ENCODE data around the gene ARHGEF7.
"Not testable (repeated sequence)": the region's sequence is repeated elsewhere in the genome, so short reads cannot be mapped to it uniquely, and the experiment has no call there.

Gene ARHGEF7

GRCh38 chr13:111230385-111230930, 115.3 kb downstream of the ARHGEF7 start:
- DNase-seq = no peak

- no peak for DNase-seq
Observed at GRCh38 chr13:111232191-111232590, 117.1 kb downstream of the ARHGEF7 start.

GRCh38 chr13:111233080-111233479, 118.0 kb downstream of the ARHGEF7 start:
- DNase-seq = no peak

GRCh38 chr13:111239764-111240670, 124.9 kb downstream of the ARHGEF7 start:
- no peak for DNase-seq

- DNase-seq = no peak
Observed at GRCh38 chr13:111241006-111241755, 126.1 kb downstream of the ARHGEF7 start.

- DNase-seq = no peak
Observed at GRCh38 chr13:111241862-111242261, 126.8 kb downstream of the ARHGEF7 start.

- no peak for DNase-seq
Observed at GRCh38 chr13:111242585-111242984, 127.5 kb downstream of the ARHGEF7 start.

- no peak for DNase-seq
Observed at GRCh38 chr13:111243981-111244380, 128.9 kb downstream of the ARHGEF7 start.

- DNase-seq = peak; percentile 18
Observed at GRCh38 chr13:111245576-111246384, 130.7 kb downstream of the ARHGEF7 start.

- no peak for DNase-seq
Observed at GRCh38 chr13:111247552-111247951, 132.4 kb downstream of the ARHGEF7 start.

GRCh38 chr13:111248822-111249221, 133.7 kb downstream of the ARHGEF7 start:
- no peak for DNase-seq

- no peak for DNase-seq
Observed at GRCh38 chr13:111249637-111250360, 134.7 kb downstream of the ARHGEF7 start.

GRCh38 chr13:111251646-111252445, 136.7 kb downstream of the ARHGEF7 start:
- no peak for DNase-seq

GRCh38 chr13:111252446-111253364, 137.6 kb downstream of the ARHGEF7 start:
- no peak for DNase-seq

- no peak for DNase-seq
Observed at GRCh38 chr13:111253365-111253872, 138.3 kb downstream of the ARHGEF7 start.

GRCh38 chr13:111255228-111255790, 140.2 kb downstream of the ARHGEF7 start:
- no peak for DNase-seq

GRCh38 chr13:111256458-111256857, 141.3 kb downstream of the ARHGEF7 start:
- DNase-seq = no peak

- no peak for DNase-seq
Observed at GRCh38 chr13:111256946-111257345, 141.8 kb downstream of the ARHGEF7 start.

GRCh38 chr13:111257899-111258298, 142.8 kb downstream of the ARHGEF7 start:
- DNase-seq = not testable (repeated sequence)
